Measurements from ENCODE around the gene NCOA7. TPM values are rescaled to one million over a fixed set of nuclear protein-coding genes. Genes with fewer than 3 reads are reported as not detected.

Gene NCOA7
- total and polyA plus RNA-seq, 10 of the 15 experiments (the other 5 are each of a cell fraction or from before 2014, with no cell fraction given), result 18.9 to 50.3 (median 34.2) TPM

DNA sequence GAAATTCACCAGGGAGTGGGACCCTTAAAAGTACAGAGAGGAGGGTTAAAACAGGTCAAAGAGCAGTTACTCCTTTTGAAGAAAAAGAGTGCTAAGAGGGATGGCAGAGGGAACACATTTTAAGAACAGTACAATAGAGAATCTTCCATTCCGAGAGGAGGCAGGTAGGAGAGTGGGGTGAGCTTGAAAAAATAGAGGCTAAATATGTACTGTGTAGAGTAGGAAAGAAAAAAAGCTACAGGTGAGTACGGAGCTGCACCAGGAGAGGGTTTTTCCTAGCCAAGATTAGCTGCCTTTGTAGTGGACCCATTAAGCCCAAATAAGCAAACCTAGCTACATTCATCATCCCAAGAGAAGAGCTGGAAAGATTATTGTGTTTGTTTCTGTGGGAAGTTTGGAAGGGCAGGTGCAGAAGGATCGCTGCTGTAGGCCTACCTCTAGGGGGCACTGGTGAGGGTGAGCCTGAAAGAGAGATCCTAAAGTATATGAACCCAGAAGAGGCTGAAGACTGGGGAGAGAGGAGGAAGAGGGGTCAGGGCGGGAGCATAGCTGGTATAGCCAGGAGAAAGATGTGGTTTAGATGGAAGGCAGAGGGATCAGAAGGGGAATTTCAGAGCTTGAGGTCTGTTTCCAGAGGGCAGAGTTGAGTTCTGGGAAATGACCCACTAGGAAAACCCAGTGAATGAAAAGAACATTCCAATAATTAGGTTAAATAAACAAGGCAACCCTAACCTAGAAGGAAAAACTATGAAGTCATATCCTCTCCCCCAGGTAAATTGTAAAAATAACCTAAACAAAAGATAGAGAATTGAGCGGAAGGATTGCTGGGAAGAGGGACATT is 115.6 kb downstream of the NCOA7 start:
- Histone ChIP-seq H3K36me3 (ENCODE audit: control insufficient read depth in 2 of 2, insufficient read depth in 2 of 2, low read length in 1 of 2) (peaks cover 0 to 7% of the 10 kb centered on the region in 2 experiments; a peak in 1 of 4 replicates), H3K9ac (ENCODE audit: control insufficient read depth, insufficient read depth, low read length) (no peak overlapping the region), H3K4me1 (ENCODE audit: control insufficient read depth, insufficient read depth, low read length) (peaks cover 16% of the 10 kb centered on the region), H4K20me1 (ENCODE audit: control insufficient read depth, insufficient read depth) (no peaks in the 10 kb centered on the region), H3K4me3 (no peak overlapping the region), H3K9me3 (replicated peaks; ENCODE audit: control insufficient read depth, insufficient read depth, low read length) (no peaks in the 10 kb centered on the region), H3K79me2 (ENCODE audit: control insufficient read depth, insufficient read depth, low read length) (no peaks in the 10 kb centered on the region; the same call in 1 of the 2 replicates), H3K27ac (ENCODE audit: control insufficient read depth, insufficient read depth) (no peak overlapping the region), H3K4me2 (ENCODE audit: control insufficient read depth, insufficient read depth) (no peak overlapping the region), H3K27me3 (replicated peaks in 1 of 2; ENCODE audit: control insufficient read depth in 2 of 2, insufficient read depth in 2 of 2, low read length in 1 of 2) (no peaks in the 10 kb centered on the region), H2AFZ (ENCODE audit: control insufficient read depth, low read depth, low read length) (no peak overlapping the region)
- RAD21 ChIA-PET (ENCODE audit: unreplicated experiment), result interaction anchor here (0.7 to 5.3 kb wide), 10 partner anchors 9 to 125 kb away, joined by 3 to 27 read pairs (median 5); partner anchors contain the start of genes HINT3 and NCOA7
- CTCF ChIA-PET, result interaction anchor here (0.7 to 6.1 kb wide), 34 partner anchors 9 to 125 kb away, joined by 3 to 153 read pairs (median 5); partner anchors contain the start of genes HINT3, NCOA7 and TRMT11
- BruUV-seq (replicated peaks), result no TSS peak
- DNase-seq (ENCODE audit: low read depth, low spot score) (no peak), ATAC-seq (peak; percentile 55), FAIRE-seq (peak; percentile 59)
- 76% methylated on average over 5 of the region's 5 CpGs for WGBS (ENCODE audit: insufficient coverage, insufficient replicate concordance, low lambda C conversion rate, missing lambda C conversion rate)
- POLR2A ChIA-PET, result interaction anchor here (2.6 kb wide), 1 partner anchor 12 kb away, joined by 10 read pairs; no protein-coding TSS in a partner anchor
- in situ Hi-C loops (cut with MboI), result no loop called here
- SMC1A ChIA-PET (ENCODE audit: uncharacterized antibody, unreplicated experiment), result interaction anchor here (0.5 to 3.6 kb wide), 23 partner anchors 8 to 124 kb away, joined by 3 to 31 read pairs (median 5); partner anchors contain the start of gene HINT3
- intact Hi-C loops (cut with micrococcal nuclease; ENCODE audit: unreplicated experiment), result loop anchor here (1.0 kb wide), 1 partner anchor 50 kb away; the partner anchor contains the start of gene HINT3
- TF ChIP-seq TCF12 (IDR thresholded peaks at IDR 0.05; ENCODE audit: low read depth, low read length) (0 out of 2 replicates have a peak, but pooled peaks have one; percentile 20), SUZ12 (IDR thresholded peaks at IDR 0.05; ENCODE audit: unreplicated experiment) (no peak), FOXM1 (IDR thresholded peaks at IDR 0.05; ENCODE audit: low read depth, low read length) (no peak), FOXK2 (IDR thresholded peaks at IDR 0.05) (no peak), PAX5 (IDR thresholded peaks at IDR 0.05; ENCODE audit: borderline replicate concordance, low read depth, low read length) (no peak), RAD21 (IDR thresholded peaks at IDR 0.05; ENCODE audit: insufficient read depth, low read depth, low read length) (peak; percentile 58), EP300 (IDR thresholded peaks at IDR 0.05; ENCODE audit: borderline replicate concordance in 1 of 2, control insufficient read depth in 1 of 2, low read depth in 2 of 2, low read length in 2 of 2) (no peak), BRCA1 (IDR thresholded peaks at IDR 0.05; ENCODE audit: low read depth, low read length) (no peak), SRF (IDR thresholded peaks at IDR 0.05; ENCODE audit: low read depth in 2 of 2, low read length in 2 of 2) (no peak), GABPA (IDR thresholded peaks at IDR 0.05; ENCODE audit: low read depth) (no peak)
- TF ChIP-seq, protein P1, sequence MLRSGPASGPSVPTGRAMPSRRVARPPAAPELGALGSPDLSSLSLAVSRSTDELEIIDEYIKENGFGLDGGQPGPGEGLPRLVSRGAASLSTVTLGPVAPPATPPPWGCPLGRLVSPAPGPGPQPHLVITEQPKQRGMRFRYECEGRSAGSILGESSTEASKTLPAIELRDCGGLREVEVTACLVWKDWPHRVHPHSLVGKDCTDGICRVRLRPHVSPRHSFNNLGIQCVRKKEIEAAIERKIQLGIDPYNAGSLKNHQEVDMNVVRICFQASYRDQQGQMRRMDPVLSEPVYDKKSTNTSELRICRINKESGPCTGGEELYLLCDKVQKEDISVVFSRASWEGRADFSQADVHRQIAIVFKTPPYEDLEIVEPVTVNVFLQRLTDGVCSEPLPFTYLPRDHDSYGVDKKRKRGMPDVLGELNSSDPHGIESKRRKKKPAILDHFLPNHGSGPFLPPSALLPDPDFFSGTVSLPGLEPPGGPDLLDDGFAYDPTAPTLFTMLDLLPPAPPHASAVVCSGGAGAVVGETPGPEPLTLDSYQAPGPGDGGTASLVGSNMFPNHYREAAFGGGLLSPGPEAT (IDR thresholded peaks at IDR 0.05; ENCODE audit: low read depth), result no peak
- TF ChIP-seq, protein P2, sequence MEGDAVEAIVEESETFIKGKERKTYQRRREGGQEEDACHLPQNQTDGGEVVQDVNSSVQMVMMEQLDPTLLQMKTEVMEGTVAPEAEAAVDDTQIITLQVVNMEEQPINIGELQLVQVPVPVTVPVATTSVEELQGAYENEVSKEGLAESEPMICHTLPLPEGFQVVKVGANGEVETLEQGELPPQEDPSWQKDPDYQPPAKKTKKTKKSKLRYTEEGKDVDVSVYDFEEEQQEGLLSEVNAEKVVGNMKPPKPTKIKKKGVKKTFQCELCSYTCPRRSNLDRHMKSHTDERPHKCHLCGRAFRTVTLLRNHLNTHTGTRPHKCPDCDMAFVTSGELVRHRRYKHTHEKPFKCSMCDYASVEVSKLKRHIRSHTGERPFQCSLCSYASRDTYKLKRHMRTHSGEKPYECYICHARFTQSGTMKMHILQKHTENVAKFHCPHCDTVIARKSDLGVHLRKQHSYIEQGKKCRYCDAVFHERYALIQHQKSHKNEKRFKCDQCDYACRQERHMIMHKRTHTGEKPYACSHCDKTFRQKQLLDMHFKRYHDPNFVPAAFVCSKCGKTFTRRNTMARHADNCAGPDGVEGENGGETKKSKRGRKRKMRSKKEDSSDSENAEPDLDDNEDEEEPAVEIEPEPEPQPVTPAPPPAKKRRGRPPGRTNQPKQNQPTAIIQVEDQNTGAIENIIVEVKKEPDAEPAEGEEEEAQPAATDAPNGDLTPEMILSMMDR (IDR thresholded peaks at IDR 0.05 in 2 of 3, conservative IDR thresholded peaks at IDR 0.05 in 1 of 3; ENCODE audit: control insufficient read depth in 2 of 3, extremely low read depth in 1 of 3, insufficient read depth in 1 of 3, low read depth in 3 of 3, low read length in 3 of 3), result peak; percentile 63 to 94 (median 91)
- TF ChIP-seq, protein P3, sequence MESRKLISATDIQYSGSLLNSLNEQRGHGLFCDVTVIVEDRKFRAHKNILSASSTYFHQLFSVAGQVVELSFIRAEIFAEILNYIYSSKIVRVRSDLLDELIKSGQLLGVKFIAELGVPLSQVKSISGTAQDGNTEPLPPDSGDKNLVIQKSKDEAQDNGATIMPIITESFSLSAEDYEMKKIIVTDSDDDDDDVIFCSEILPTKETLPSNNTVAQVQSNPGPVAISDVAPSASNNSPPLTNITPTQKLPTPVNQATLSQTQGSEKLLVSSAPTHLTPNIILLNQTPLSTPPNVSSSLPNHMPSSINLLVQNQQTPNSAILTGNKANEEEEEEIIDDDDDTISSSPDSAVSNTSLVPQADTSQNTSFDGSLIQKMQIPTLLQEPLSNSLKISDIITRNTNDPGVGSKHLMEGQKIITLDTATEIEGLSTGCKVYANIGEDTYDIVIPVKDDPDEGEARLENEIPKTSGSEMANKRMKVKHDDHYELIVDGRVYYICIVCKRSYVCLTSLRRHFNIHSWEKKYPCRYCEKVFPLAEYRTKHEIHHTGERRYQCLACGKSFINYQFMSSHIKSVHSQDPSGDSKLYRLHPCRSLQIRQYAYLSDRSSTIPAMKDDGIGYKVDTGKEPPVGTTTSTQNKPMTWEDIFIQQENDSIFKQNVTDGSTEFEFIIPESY (IDR thresholded peaks at IDR 0.05), result no peak

All from GM12878 (cell line).